WTC11 (cell line): ENCODE data around the gene OBSCN. TPM values are rescaled to one million over a fixed set of nuclear protein-coding genes. Genes with fewer than 3 reads are reported as not detected.

Experiments
- ATAC-seq: fragments of 200-7000 bp; cut with Tn5 transposase; 2 replicates; pipeline ENCODE4 v1.10.0; 2021; ENCODE audit warnings: mild to moderate bottlenecking, moderate library complexity
- CTCF ChIA-PET: fragments of 300-600 bp; sonication (Branson Sonifier 250); formaldehyde crosslinking; loops from one replicate; lab custom pipeline; 2021; ENCODE audit warnings: antibody characterized with exemption; lab: Charles Lee
- POLR2A ChIA-PET: fragments of 350-600 bp; sonication (Branson Sonifier 250); formaldehyde crosslinking; loops from one replicate; lab custom pipeline; 2021; ENCODE audit warnings: antibody characterized with exemption; lab: Charles Lee
- DNase-seq: peaks from one replicate; pipeline ENCODE4 v3.0.0; 2021; ENCODE audit warnings: low spot score
- H3K27ac Mint-ChIP-seq: 2 replicates; pipeline ENCODE4 v1.8.0; 2021; ENCODE audit warnings: mixed read lengths
- H3K27me3 Mint-ChIP-seq: 2 replicates; pipeline ENCODE4 v1.8.0; 2021; ENCODE audit warnings: low read depth, mild to moderate bottlenecking, moderate library complexity, mixed read lengths
- H3K36me3 Mint-ChIP-seq: 2 replicates; pipeline ENCODE4 v1.8.0; 2021; ENCODE audit warnings: mixed read lengths
- H3K4me1 Mint-ChIP-seq: 2 replicates; pipeline ENCODE4 v1.8.0; 2022; ENCODE audit warnings: mixed read lengths
- H3K4me3 Mint-ChIP-seq: 2 replicates; pipeline ENCODE4 v1.8.0; 2021; ENCODE audit warnings: mild to moderate bottlenecking, moderate library complexity, mixed read lengths
- H3K9me3 Mint-ChIP-seq: 2 replicates; pipeline ENCODE4 v1.8.0; 2021; ENCODE audit warnings: mixed read lengths
- CREM ChIP-seq: sonication (generic); formaldehyde crosslinking; IDR thresholded peaks from 2 replicates; pipeline ENCODE4 v1.8.1; 2022; ENCODE audit warnings: mild to moderate bottlenecking, missing genetic modification reagents, moderate library complexity
- FOXJ3 ChIP-seq: sonication (generic); formaldehyde crosslinking; IDR thresholded peaks from 2 replicates; pipeline ENCODE4 v1.9.0; 2021; ENCODE audit warnings: missing genetic modification reagents, mild to moderate bottlenecking, borderline replicate concordance
- FOXK1 ChIP-seq: sonication (generic); formaldehyde crosslinking; IDR thresholded peaks from 2 replicates; pipeline ENCODE4 v1.8.0; 2022; ENCODE audit warnings: mild to moderate bottlenecking, moderate library complexity, missing genetic modification reagents
- IRF2 ChIP-seq: sonication (generic); formaldehyde crosslinking; IDR thresholded peaks from 2 replicates; pipeline ENCODE4 v1.8.0; 2022; ENCODE audit warnings: low read depth, missing genetic modification reagents, borderline replicate concordance
- KAT7 ChIP-seq: sonication (generic); formaldehyde crosslinking; IDR thresholded peaks from 2 replicates; pipeline ENCODE4 v1.8.1; 2023; ENCODE audit warnings: missing genetic modification reagents, mild to moderate bottlenecking, borderline replicate concordance
- NFATC4 ChIP-seq: fragments of 250-450 bp; sonication (Bioruptor Pico); IDR thresholded peaks from 2 replicates; pipeline ENCODE4 v1.9.0; 2021; ENCODE audit warnings: mild to moderate bottlenecking
- NFYB ChIP-seq: sonication (generic); formaldehyde crosslinking; conservative IDR thresholded peaks from 2 replicates; pipeline ENCODE4 v1.8.0; 2022; ENCODE audit warnings: low read depth, missing genetic modification reagents
- NR2C2 ChIP-seq: sonication (generic); formaldehyde crosslinking; IDR thresholded peaks from 2 replicates; pipeline ENCODE4 v1.8.0; 2022; ENCODE audit warnings: mild to moderate bottlenecking, missing genetic modification reagents
- PRRX2 ChIP-seq: fragments of 250-450 bp; sonication (Bioruptor Pico); IDR thresholded peaks from 2 replicates; pipeline ENCODE4 v1.8.0; 2021; ENCODE audit warnings: mild to moderate bottlenecking
- SMAD4 ChIP-seq: sonication (generic); formaldehyde crosslinking; IDR thresholded peaks from 2 replicates; pipeline ENCODE4 v1.8.0; 2022; ENCODE audit warnings: mild to moderate bottlenecking, missing genetic modification reagents
- ZNF317 ChIP-seq: sonication (generic); formaldehyde crosslinking; IDR thresholded peaks from 2 replicates; pipeline ENCODE4 v1.8.1; 2023; ENCODE audit warnings: low read depth, mild to moderate bottlenecking, moderate library complexity, missing genetic modification reagents, borderline replicate concordance
- ZNF671 ChIP-seq: fragments of 250-450 bp; sonication (Bioruptor Pico); IDR thresholded peaks from 2 replicates; pipeline ENCODE4 v1.8.0; 2021; ENCODE audit warnings: mild to moderate bottlenecking
- total RNA-seq: library from RNA; stranded (reverse); gene quantifications from 3 replicates; pipeline ENCODE4 v1.2.3, GENCODE V29; 2021
- TF ChIP-seq, protein P1 (sequence below): sonication (generic); formaldehyde crosslinking; IDR thresholded peaks from 2 replicates; pipeline ENCODE4 v1.8.1; 2023; ENCODE audit warnings: mild to moderate bottlenecking, missing genetic modification reagents, borderline replicate concordance
- TF ChIP-seq, protein P2 (sequence below): sonication (generic); formaldehyde crosslinking; IDR thresholded peaks from 2 replicates; pipeline ENCODE4 v1.8.0; 2022; ENCODE audit warnings: mild to moderate bottlenecking, missing genetic modification reagents
- TF ChIP-seq, protein P3 (sequence below): sonication (generic); formaldehyde crosslinking; conservative IDR thresholded peaks from 2 replicates; pipeline ENCODE4 v1.8.1; 2022; ENCODE audit warnings: mild to moderate bottlenecking, missing genetic modification reagents
- TF ChIP-seq, protein P4 (sequence below): sonication (generic); formaldehyde crosslinking; IDR thresholded peaks from 2 replicates; pipeline ENCODE4 v1.8.1; 2023; ENCODE audit warnings: mild to moderate bottlenecking, missing genetic modification reagents
- TF ChIP-seq, protein P5 (sequence below): sonication (generic); formaldehyde crosslinking; IDR thresholded peaks from 2 replicates; pipeline ENCODE4 v1.8.1; 2023; ENCODE audit warnings: mild to moderate bottlenecking, missing genetic modification reagents, moderate library complexity
- TF ChIP-seq, protein P6 (sequence below): sonication (generic); formaldehyde crosslinking; IDR thresholded peaks from 2 replicates; pipeline ENCODE4 v1.8.1; 2022; ENCODE audit warnings: low read depth, missing genetic modification reagents, borderline replicate concordance
- TF ChIP-seq, protein P7 (sequence below): fragments of 250-450 bp; sonication (Bioruptor Pico); IDR thresholded peaks from 2 replicates; pipeline ENCODE4 v1.9.0; 2021; ENCODE audit warnings: mild to moderate bottlenecking

Gene OBSCN
- total RNA-seq, 1 experiment from 2014 or later: 38.8 TPM

DNA sequence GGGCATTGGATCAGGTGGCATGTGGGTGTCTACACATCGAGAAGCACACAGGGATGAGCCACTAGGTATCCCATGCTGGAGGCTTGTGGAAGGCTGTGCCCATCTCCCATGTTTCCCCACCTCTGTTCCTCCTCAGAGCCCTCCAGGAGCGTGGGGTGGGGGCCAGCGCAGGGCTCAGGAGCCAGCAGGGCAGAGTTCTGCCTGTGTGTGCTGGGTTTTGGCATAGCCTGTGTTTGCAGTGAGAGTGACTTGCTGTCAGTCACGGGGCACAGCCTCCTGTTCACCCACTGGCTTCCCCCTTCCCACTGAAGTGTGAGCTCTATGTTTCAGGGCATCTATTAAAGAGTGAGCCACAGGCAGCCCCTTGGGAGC, 31.8 kb upstream of the OBSCN start:
- DNase-seq: no peak
- H3K4me3 Mint-ChIP-seq: no peak overlapping the region
- no peak for ATAC-seq
- no peaks in the 10 kb centered on the region for H3K36me3 Mint-ChIP-seq
- H3K4me1 Mint-ChIP-seq: no peaks in the 10 kb centered on the region
- POLR2A ChIA-PET: no interaction called here
- no peaks in the 10 kb centered on the region for H3K27me3 Mint-ChIP-seq
- CTCF ChIA-PET: interaction anchor here (0.9 to 1.3 kb wide), 2 partner anchors 11 to 45 kb away, joined by 3 read pairs; no protein-coding TSS in a partner anchor
- no peaks in the 10 kb centered on the region for H3K9me3 Mint-ChIP-seq
- TF ChIP-seq ZNF317 (CRISPR knock-in tag) (no peak), NFATC4 (CRISPR knock-in tag) (no peak), KAT7 (no peak), SMAD4 (no peak), ZNF671 (CRISPR knock-in tag) (no peak), FOXJ3 (CRISPR knock-in tag) (no peak), IRF2 (CRISPR knock-in tag) (no peak), NR2C2 (CRISPR knock-in tag) (no peak), PRRX2 (CRISPR knock-in tag) (no peak), FOXK1 (CRISPR knock-in tag) (no peak), NFYB (CRISPR knock-in tag) (no peak), CREM (CRISPR knock-in tag) (no peak)
- TF ChIP-seq, protein P1, sequence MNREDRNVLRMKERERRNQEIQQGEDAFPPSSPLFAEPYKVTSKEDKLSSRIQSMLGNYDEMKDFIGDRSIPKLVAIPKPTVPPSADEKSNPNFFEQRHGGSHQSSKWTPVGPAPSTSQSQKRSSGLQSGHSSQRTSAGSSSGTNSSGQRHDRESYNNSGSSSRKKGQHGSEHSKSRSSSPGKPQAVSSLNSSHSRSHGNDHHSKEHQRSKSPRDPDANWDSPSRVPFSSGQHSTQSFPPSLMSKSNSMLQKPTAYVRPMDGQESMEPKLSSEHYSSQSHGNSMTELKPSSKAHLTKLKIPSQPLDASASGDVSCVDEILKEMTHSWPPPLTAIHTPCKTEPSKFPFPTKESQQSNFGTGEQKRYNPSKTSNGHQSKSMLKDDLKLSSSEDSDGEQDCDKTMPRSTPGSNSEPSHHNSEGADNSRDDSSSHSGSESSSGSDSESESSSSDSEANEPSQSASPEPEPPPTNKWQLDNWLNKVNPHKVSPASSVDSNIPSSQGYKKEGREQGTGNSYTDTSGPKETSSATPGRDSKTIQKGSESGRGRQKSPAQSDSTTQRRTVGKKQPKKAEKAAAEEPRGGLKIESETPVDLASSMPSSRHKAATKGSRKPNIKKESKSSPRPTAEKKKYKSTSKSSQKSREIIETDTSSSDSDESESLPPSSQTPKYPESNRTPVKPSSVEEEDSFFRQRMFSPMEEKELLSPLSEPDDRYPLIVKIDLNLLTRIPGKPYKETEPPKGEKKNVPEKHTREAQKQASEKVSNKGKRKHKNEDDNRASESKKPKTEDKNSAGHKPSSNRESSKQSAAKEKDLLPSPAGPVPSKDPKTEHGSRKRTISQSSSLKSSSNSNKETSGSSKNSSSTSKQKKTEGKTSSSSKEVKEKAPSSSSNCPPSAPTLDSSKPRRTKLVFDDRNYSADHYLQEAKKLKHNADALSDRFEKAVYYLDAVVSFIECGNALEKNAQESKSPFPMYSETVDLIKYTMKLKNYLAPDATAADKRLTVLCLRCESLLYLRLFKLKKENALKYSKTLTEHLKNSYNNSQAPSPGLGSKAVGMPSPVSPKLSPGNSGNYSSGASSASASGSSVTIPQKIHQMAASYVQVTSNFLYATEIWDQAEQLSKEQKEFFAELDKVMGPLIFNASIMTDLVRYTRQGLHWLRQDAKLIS (CRISPR knock-in tag): no peak
- TF ChIP-seq, protein P2, sequence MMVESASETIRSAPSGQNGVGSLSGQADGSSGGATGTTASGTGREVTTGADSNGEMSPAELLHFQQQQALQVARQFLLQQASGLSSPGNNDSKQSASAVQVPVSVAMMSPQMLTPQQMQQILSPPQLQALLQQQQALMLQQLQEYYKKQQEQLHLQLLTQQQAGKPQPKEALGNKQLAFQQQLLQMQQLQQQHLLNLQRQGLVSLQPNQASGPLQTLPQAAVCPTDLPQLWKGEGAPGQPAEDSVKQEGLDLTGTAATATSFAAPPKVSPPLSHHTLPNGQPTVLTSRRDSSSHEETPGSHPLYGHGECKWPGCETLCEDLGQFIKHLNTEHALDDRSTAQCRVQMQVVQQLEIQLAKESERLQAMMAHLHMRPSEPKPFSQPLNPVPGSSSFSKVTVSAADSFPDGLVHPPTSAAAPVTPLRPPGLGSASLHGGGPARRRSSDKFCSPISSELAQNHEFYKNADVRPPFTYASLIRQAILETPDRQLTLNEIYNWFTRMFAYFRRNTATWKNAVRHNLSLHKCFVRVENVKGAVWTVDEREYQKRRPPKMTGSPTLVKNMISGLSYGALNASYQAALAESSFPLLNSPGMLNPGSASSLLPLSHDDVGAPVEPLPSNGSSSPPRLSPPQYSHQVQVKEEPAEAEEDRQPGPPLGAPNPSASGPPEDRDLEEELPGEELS (CRISPR knock-in tag): no peak
- TF ChIP-seq, protein P3, sequence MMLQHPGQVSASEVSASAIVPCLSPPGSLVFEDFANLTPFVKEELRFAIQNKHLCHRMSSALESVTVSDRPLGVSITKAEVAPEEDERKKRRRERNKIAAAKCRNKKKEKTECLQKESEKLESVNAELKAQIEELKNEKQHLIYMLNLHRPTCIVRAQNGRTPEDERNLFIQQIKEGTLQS (CRISPR knock-in tag): no peak
- TF ChIP-seq, protein P4, sequence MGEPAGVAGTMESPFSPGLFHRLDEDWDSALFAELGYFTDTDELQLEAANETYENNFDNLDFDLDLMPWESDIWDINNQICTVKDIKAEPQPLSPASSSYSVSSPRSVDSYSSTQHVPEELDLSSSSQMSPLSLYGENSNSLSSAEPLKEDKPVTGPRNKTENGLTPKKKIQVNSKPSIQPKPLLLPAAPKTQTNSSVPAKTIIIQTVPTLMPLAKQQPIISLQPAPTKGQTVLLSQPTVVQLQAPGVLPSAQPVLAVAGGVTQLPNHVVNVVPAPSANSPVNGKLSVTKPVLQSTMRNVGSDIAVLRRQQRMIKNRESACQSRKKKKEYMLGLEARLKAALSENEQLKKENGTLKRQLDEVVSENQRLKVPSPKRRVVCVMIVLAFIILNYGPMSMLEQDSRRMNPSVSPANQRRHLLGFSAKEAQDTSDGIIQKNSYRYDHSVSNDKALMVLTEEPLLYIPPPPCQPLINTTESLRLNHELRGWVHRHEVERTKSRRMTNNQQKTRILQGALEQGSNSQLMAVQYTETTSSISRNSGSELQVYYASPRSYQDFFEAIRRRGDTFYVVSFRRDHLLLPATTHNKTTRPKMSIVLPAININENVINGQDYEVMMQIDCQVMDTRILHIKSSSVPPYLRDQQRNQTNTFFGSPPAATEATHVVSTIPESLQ (CRISPR knock-in tag): no peak
- TF ChIP-seq, protein P5, sequence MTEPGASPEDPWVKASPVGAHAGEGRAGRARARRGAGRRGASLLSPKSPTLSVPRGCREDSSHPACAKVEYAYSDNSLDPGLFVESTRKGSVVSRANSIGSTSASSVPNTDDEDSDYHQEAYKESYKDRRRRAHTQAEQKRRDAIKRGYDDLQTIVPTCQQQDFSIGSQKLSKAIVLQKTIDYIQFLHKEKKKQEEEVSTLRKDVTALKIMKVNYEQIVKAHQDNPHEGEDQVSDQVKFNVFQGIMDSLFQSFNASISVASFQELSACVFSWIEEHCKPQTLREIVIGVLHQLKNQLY (CRISPR knock-in tag): no peak
- TF ChIP-seq, protein P6, sequence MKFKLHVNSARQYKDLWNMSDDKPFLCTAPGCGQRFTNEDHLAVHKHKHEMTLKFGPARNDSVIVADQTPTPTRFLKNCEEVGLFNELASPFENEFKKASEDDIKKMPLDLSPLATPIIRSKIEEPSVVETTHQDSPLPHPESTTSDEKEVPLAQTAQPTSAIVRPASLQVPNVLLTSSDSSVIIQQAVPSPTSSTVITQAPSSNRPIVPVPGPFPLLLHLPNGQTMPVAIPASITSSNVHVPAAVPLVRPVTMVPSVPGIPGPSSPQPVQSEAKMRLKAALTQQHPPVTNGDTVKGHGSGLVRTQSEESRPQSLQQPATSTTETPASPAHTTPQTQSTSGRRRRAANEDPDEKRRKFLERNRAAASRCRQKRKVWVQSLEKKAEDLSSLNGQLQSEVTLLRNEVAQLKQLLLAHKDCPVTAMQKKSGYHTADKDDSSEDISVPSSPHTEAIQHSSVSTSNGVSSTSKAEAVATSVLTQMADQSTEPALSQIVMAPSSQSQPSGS (CRISPR knock-in tag): no peak
- TF ChIP-seq, protein P7, sequence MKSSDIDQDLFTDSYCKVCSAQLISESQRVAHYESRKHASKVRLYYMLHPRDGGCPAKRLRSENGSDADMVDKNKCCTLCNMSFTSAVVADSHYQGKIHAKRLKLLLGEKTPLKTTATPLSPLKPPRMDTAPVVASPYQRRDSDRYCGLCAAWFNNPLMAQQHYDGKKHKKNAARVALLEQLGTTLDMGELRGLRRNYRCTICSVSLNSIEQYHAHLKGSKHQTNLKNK (CRISPR knock-in tag): no peak
- TF ChIP-seq, all 79 proteins: peak for 0
- H3K27ac Mint-ChIP-seq: no peak overlapping the region
